HL-60/S4 treated with retinoic acid at 250 ng/mL for 4 days and 3 days (cell line): ENCODE measurements around the gene INPP4B.

Experiments
- in situ Hi-C: fragments of 300-500 bp; cut with MboI; formaldehyde crosslinking; loops from 2 replicates; pipeline ENCODE4 v1.7.0; 2022; ENCODE audit warnings: low sequenced_read_pairs

INPP4B gene

DNA sequence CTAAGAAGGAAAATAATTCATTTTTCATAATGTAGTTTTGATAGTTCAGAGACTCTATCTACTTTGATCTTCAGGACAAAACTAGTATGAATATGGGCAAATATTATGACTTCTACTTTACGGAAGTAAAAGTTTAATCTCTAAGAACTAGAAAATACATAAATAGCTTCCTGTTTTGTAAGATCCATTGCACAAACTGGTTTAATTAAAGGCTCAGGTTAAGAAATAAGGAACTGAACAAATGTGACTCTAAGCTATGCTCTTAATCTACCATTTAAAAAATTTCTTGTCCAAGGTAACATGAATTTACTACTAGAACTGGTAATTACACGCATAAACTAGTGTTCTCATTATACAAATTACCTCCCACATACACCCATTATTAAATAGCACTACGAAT is 360.6 kb downstream of the INPP4B start:
- in situ Hi-C loops, result no loop called here

DNA sequence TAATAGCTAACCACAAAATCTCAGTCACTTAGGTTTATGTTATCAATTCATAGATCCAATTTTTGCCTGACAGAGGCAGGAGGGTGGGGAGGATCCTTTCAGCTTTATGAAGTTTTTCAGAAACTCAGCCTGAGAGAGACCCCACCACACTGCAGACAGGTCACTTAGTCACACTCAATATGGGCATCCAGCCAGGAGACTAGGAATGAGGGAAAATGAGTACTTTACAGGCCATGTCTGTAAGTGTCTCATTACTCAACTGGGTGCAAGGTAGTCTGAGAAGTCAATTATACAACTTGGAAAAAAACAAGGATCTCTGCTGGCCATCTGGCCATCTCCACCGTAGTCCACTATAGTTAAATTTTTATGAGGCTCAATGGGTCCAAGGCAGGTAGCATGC is 365.9 kb downstream of the INPP4B start:
- in situ Hi-C loops, result no loop called here

DNA sequence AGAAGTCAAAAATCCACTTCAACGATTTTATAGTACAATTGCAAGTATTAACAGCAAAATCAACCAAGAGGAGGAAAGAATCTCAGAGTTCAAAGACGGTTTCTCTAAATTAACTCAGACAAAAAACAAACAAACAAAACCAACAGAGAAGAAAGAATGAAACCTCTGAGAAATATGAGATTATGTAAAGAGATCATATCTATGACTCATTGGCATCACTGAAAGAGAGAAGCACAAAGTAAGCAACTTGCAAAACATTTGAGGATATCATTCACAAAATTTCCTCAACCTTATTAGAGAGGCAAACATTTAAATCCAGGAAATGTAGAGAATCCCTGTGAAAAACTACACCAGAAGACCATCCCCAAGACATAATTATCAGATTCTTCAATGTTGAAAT is 370.4 kb downstream of the INPP4B start:
- in situ Hi-C loops, result no loop called here

DNA sequence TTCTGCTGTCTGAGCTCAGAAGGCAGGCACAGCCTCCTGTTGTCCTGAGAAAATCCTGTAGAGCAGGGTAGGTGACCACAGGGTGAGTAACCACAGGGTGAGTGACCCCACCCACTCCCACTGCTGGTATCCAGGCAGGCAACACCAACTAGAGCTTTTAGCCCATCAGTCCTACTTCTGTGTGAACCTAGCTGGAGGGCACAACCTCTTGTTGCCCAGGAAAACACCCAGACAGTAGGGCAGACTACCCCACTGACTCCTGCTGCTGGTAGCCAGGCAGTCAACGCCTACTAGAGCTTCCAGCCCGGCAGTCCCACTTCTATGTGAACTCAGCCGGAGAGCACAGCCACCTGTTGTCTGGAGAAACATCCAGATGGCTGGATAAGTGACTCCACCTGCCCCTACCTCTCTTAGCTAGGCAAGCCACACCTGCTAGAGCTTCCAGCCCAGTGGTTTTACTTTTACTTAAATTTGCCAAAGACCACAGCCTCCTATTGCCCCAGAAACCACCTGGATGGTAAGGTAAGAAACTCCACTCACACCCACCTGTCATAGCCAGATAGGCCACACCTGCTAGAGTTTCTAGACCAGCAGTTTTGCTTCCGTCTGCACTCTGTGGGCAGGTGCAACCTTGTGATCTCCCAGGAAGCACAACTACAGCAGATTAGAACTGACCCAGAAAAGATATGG is 371.6 kb downstream of the INPP4B start:
- in situ Hi-C loops, result no loop called here

DNA sequence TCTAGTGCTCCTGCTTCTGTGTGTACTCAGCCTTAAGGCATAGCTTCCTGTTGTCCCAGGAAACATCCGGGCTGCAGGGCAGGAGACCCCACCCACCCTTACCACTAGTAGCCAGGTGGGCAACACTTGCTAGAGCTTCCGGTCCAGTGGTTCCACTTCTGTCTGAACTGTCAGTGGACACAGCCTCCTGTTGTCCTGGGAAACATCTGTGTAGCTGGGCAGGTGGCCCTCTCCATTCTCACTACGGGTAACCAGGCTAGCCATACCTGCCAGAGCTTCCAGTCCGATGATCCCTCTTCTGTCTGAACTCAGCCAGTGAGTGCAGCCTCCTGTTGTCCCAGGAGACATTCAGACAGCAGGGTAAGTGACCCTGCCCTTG is 372.2 kb downstream of the INPP4B start:
- in situ Hi-C loops, result no loop called here

DNA sequence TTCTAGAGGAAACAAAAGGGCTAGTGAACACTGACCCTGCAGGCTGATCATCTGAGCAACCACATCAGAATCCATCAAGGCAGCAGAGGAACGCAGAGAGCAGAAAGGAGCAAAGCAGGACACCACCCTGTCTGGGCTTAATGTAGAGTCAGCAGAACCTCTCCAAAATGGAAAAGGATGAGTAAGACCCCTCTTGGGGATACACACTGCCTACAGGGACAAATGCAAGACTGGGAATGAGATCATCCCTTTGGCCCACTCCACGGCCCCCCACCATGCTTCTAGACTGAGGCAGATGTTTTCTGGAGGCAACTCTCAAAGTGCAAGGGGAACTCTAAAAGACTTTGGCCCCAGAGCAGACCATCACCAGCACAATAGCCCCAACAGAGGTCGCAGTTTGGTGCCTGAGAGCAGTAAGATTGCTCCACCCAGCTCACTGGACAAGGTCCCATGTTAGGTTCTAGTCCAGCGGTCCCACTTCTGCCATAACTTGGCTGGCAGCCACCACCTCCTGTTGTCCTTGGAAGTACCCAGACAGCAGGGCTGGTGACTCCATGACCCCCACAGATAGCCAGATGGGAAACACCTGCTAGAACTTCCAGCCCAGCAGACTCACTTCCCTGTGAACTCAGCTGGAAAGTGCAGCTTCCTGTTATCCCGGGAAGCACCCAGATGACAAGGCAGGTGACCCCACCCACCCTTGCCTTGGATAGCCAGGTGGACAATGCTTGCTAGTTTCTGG is 372.7 kb downstream of the INPP4B start:
- in situ Hi-C loops, result no loop called here

DNA sequence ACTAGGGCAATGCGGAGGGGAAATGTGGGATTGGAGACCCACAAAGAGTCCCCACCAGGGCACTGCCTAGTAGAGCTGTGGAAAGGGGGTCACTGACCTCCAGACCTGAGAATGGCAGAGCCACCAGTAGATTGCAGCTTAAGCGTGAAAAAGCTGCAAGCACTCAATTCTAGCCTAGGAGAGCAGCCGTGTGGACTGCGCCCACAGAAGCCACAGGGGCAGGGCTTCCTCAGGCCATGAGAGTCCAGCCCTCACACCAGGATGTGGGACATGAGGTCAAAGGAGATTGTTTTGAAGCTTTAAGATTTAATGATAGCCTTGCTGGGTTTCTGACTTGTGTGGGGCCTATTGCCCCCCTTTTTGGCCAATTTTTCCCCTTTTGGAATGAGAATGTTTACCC is 379.0 kb downstream of the INPP4B start:
- in situ Hi-C loops, result no loop called here

DNA sequence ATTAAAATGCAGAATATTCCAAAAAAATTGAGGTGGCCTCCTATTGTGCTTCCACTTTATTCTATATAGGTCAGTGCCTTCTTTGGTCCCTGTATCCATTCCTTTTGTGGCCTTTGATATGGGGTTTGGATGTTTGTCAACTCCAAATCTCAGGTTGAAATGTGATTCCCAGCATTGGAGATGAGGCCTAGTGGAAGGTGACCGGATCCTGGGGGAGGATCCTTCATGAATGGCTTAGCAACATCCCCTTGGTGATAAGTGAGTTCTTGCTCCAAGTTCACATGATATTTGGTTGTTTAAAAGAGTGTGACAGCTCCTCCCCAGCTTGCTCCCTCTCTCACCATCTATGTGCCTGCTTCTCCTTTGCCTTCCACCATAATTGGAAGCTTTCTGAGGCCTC is 380.6 kb downstream of the INPP4B start:
- in situ Hi-C loops, result no loop called here

DNA sequence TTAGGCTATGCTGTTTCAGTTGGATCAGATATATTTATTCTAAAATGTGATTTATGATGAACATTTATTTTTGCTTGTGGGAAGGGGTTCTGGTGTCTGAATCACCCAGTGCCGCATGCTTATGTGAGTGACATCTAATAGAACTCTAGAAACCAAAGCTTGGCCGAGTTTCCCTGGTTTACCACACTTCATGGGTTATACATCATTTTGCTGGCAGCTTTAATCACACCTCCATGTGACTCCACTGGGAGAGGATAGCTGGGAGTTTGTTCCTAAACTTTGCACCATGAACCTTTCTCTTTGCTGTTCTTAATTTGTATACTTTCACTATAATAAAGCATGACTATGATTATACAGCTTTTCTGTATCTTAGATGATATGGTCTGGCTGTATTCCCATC is 382.9 kb downstream of the INPP4B start:
- in situ Hi-C loops, result no loop called here

DNA sequence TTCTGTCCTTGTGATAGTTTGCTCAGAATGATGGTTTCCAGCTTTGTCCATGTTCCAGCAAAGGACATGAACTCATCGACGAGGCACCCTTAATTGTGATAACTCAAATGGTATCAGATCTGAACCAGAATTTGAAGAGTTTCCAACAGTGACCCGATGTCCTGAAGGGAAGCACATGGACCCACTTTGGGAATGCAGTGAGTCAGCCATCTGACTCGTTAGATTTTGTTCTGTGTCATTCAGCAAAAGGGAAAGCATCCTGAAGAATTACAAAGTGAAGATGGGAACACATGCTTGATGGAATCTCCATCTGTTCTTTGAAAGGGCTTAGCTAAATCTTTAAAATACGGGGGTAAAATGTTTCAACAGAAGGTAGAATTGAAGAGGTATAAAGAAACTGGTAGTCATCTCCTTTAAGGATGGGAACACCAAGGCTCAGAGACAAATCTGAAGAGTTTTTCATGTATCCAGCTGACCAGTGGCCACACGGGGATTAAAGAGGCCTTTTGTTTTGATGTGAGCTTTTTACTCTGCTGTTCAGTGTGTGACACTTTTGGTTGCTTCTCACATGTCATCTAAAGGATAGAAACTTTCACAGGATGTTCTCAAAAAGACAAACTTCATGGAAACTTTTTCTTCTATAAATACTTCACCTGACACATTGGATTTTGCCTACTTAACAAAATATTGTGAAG is 393.8 kb downstream of the INPP4B start:
- in situ Hi-C loops, result no loop called here

DNA sequence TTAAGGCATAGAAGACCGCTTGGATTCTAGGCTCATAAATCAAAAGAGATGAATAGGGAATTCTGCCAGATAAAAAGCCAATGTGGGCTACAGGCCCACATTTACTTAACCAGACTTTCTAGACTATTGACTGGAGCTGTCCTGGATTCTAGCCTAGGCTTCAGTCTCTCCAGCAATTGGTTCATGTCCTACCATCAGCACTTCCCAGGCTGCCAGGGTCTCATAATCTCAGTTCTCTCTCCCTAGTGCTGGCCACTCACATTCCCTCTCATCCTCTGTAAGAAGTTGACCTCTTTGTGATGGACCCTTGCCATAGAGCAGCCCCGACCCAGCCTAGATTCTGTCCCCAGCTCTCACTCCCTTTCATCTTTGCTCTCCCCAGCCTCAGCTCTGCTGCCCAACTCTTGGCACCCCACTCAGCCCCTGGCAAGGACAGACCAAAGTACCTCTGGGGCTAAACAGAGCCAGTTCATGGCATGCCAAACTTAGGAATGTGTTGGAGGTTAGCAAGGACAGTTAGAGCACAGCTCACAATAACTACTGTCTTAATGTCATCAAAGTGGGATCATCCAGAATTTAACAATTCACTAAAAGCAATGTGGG is 396.2 kb downstream of the INPP4B start:
- in situ Hi-C loops, result no loop called here

DNA sequence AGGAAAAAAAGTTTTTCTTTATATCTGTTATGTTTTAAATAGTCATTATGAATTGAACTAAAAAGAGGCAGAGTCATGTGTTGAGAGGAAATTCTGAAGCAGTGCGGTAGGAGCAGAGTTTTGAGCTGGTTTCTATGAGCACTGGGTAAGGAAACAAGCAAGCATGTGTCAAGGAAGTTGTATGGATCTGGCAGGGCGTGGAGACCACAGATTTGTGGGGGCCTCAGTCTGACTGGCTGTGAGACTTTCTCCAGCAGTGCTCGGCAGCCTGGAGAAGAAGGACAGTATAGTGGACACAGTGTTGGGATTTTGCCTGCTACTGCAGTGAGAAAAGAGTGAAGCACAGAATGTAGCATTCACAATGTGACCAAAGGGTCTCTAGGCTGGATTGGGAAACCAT is 399.1 kb downstream of the INPP4B start:
- in situ Hi-C loops, result no loop called here

DNA sequence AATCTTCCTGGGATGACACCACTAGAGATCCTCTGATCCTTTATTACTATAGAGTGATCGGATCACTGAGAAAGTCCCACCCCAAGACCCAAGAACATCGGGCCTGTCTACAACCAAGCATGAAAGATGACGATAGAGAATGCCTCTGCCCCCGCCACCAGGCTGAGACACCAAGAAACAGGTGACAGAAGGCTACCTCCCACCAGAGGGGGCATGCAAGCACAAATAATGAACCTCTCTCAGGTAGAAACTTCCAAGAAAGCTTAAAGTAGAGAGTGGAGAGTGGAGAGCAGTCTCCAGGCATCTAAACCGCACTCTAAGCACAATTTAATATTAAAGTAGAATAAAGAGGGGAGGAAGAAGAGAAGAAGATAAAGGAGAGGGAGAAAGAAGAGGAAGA is 402.6 kb downstream of the INPP4B start:
- in situ Hi-C loops, result no loop called here

DNA sequence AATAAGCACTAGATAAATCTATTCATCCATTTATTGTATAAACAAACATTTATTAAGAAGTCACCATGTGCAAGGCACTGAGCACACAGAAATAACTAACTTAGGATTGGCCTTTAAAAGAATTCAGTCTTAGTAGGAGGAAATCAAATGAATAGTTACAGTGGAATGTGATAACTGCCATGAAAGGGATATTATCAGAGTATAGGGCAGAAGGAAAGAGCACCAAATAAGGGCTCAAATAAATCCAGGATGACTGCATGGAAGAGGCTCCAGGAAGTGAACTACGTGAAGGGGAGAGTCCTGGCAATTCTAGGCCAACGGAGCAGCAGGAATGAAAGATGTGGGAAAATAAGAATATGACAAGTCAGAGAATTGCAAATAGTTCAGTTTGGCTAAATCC is 406.0 kb downstream of the INPP4B start:
- in situ Hi-C loops, result no loop called here

DNA sequence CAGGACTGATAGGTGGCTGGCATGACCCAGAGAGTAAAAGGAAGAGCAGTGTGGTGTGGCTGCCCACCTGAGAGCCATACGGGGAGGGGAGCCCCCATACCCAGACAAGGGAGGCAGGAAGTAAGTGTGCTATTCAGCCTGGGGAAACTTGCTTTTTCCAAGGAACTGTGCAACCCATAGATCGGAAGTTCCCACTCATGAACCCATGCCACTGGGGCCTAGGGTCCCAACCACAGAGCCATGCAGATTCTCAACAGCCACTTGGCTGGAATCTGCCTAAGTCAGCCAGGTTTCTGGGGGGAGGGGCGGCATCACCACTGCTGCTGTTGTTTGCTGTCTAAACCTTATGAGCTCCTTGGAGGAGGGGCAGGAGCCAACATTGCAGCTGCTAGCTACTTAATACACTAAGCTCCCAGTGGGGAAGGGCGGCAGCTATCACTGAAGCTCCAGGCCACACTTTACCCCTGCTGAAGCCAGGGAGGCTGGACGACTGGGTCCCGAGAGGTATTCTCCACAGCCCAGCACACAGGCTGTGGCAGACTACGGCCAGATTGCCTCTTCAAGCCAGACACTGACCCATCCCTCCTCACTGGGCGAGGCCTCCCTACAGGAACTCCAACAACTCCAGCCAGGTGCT is 410.4 kb downstream of the INPP4B start:
- in situ Hi-C loops, result no loop called here

DNA sequence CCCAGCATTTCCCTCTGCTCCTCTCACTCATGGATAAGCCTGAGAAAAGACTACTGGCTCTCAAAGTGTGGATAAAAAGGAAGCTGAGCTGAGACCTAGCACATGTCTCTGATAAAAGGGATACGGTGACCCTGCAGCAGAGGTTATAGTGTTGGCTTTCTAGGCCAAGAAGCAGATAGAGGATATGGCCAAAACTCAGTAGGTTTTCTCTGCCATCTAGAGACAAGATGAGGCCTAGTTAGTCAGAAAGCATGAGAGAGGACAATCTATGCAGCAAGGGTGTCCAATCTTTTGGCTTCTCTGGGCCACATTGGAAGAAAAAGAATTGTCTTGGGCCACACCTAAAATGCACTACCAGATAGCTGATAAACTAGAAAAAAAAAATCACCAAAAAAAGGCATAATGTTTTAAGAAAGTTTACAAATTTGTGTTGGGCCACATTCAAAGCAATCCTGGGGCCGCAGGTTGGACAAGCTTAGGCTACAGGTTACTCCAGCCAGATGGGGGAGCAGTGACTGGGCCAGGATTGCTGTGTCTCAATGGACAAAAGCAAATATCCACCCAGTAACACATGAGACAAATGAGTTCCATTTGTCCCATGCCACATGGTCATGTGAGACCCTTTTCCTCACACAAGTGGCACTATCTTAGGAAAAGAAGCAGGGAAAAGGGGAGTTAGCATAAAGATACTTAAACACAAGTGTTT is 411.4 kb downstream of the INPP4B start:
- in situ Hi-C loops, result no loop called here

DNA sequence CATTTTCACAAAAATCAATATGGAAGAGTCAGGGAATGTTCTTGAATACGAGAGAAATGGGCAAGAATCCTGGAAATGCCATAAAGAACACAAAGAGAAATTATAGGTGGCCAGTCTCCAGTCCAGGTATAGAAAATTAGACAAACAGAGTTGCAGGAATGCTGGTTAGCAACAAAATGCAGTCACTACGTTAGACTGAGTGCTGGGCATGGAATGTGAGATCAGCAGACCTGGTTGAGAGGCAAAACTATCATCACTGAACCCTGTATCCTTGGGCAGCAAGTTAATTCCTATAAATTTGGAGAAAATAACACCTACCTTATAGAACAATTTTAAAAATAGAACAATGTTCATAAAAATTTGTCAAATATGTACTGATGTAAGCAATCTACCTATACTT is 417.4 kb downstream of the INPP4B start:
- in situ Hi-C loops, result no loop called here

DNA sequence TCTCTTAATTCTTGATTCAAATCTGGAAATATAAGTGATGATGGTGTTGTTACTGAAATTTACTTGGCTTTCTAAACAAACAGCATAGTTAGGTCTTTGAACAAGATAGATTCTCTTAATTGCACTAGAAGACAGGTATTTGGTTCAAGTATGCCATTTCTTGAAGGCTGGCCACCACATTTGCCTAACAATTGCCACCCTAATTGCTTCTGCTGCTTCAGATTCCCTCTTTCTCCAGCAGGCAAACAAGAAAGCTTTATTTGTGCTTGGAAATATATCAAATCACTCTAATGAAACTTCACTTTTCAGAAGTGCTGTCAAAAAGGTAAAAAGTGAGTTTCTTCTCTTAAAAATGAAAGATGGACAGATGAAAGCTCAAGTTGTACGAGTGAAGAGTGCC is 418.6 kb downstream of the INPP4B start:
- in situ Hi-C loops, result no loop called here

DNA sequence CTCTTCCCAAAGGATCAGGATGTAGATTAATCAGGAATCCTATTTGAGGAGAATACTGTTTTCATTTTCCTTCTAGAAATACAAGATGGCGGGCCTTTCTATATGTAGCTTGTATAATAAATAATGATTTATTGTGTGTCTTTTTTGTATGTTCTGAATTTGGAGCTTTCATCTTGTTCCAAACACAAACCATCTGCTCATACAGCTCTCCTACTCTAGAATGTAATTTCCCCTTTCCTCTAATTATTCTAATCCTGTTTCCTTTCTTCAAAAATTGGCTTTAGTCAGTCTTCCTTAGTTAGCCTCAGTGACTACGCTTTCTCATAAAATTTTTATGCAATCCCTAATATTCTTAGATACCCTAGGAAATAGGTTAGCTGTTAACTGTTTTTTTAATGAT is 422.2 kb downstream of the INPP4B start:
- in situ Hi-C loops, result no loop called here

DNA sequence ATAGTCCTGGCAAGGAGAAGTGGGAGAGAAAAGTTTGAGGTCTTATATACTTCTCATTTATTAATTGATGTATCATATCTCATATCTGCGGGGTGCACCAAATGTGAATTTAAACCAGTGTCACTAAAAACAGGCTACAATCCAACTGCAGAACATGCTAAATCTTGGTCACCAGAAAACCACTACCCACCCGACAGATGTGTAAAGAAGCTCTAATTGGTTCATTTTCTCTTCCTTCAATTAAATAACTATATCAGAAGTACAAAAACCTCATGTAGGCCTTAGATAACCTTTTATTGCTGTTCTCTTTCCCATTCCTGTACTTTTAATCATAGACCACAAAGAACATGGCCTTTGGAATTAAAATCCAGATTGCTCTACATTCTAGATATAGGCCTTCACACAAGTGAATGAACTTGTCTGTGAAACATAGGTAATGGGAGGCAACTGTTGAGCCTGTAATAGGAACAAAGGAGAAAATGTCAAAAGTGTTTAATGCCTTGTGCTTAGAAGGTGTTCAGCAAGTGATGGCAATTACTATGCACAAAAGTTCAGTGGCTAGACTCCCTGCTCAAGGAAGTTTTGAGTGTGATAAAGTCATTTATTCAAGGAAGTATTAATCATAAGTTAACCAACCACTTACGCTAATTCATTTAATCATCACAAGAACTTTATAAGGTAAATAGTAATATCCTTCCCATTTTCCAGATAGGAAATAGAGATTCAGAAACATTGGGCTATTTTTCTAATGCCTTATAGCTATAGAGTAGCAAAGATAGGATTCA is 425.6 kb downstream of the INPP4B start:
- in situ Hi-C loops, result no loop called here
